ENCODE data around the gene KLLN.

DNA sequence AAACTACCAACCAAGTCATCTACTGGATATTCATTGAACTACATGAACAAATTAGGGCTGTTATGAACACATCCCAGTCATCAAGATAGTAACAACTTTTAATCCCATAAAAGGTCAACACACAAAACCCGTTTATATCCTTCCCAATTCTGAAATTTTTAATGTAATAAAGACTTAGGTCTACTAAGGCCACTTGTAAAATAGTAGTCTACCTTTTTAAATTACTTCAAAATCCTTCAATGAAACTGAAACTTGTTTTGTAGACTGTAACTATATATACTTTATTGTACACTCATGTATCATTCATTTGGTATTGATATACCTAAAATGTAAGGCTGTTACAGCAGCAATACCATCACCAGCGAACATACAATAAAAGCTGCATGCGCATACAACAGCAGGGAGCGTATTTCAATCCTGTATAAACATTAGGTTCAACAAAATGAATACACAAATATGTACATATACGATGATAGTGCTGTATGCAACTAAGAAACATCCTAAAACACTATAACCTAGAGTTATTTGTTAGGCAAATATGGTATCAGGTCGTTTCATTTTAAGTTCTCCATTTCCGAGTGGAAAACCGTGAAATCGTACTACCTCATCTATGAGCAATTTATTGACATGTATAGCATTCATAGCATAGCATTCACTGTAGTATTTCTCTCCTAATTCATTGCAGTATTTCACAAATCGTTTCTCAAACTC, 46.3 kb downstream of the KLLN start:
- TF ChIP-seq, protein P1, sequence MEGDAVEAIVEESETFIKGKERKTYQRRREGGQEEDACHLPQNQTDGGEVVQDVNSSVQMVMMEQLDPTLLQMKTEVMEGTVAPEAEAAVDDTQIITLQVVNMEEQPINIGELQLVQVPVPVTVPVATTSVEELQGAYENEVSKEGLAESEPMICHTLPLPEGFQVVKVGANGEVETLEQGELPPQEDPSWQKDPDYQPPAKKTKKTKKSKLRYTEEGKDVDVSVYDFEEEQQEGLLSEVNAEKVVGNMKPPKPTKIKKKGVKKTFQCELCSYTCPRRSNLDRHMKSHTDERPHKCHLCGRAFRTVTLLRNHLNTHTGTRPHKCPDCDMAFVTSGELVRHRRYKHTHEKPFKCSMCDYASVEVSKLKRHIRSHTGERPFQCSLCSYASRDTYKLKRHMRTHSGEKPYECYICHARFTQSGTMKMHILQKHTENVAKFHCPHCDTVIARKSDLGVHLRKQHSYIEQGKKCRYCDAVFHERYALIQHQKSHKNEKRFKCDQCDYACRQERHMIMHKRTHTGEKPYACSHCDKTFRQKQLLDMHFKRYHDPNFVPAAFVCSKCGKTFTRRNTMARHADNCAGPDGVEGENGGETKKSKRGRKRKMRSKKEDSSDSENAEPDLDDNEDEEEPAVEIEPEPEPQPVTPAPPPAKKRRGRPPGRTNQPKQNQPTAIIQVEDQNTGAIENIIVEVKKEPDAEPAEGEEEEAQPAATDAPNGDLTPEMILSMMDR (IDR thresholded peaks at IDR 0.05), result no peak
- no peak for TF ChIP-seq POLR2A (IDR thresholded peaks at IDR 0.05)

Measured in suprapubic skin (tissue), 3 donors.